Muscle of leg (tissue), 11 donors: Measurements from ENCODE around the gene PEX11A. TPM values are rescaled to one million over a fixed set of nuclear protein-coding genes. Genes with fewer than 3 reads are reported as not detected.

Experiments used
- DNase-seq: peaks from one replicate; pipeline ENCODE4 v3.0.0; 2013
- H3K27ac ChIP-seq: one replicate; pipeline ENCODE4 v1.5.1; 2013; ENCODE audit warnings: mild to moderate bottlenecking, low read length, control low read depth
- H3K27me3 ChIP-seq: one replicate; pipeline ENCODE4 v1.6.1; 2013; ENCODE audit warnings: low read length; ENCODE audit not compliant: control insufficient read depth, insufficient read depth
- H3K36me3 ChIP-seq: one replicate; pipeline ENCODE4 v1.6.1; 2013; ENCODE audit warnings: low read length; ENCODE audit not compliant: control insufficient read depth, insufficient read depth
- H3K4me1 ChIP-seq: one replicate; pipeline ENCODE4 v1.6.1; 2013; ENCODE audit warnings: low read length; ENCODE audit not compliant: control insufficient read depth, insufficient read depth
- H3K4me3 ChIP-seq: one replicate; pipeline ENCODE4 v1.5.1; 2013; ENCODE audit warnings: low read length, control low read depth
- H3K9me3 ChIP-seq: replicated peaks from 2 replicates; pipeline ENCODE4 v1.6.1; 2013; ENCODE audit warnings: low read depth, low read length; ENCODE audit not compliant: control insufficient read depth
- WGBS: methylation state at CpG from one replicate; pipeline ENCODE4 v1.1.5; 2013; ENCODE audit warnings: missing lambda C conversion rate; ENCODE audit not compliant: insufficient coverage; 5-methylcytosine and 5-hydroxymethylcytosine counted together
- polyA plus RNA-seq, 8 donors: library from polyadenylated mRNA; unstranded; fragments of 120-200 nt; gene quantifications; one replicate each; pipeline versions ENCODE4 v1.2.1 to v1.2.3, GENCODE V29; 2013; ENCODE audit warnings: inconsistent platforms in 1 of 8, low replicate concordance in 1 of 8; ENCODE audit not compliant: insufficient read length in 8 of 8, insufficient read depth in 1 of 8
- total RNA-seq: library from RNA; stranded (reverse); fragments of 120-200 nt; gene quantifications from one replicate; pipeline ENCODE4 v1.2.4, GENCODE V29; 2013

Gene PEX11A
- total and polyA plus RNA-seq, 9 donors, result 4.7 to 7.1 (median 5.5) TPM

DNA sequence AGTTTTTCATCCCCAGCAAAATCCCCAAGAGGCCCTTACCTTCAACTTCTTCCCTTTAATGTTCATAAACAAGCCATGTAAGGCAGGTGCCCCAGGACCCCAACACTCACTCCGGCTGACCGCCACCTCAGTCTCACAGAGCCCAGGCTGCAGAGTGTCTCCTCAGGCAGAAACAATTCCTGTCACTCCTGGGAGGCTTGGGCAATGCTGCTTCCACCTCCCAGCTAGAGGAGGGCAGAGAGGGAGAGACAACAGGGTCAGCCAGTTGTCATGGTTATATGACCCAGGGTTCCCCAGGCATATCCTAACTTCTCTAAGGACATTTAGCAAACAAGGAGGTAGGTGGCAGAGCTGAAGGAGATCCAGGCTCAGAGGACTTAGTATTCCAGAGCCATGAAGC, 11.3 kb downstream of the PEX11A start, which contains the start of gene PLIN1:
PLIN1 (minus strand) TSS at position 156 of the 400 bp plus-strand sequence. CDS start 1,878 bp downstream, outside the sequence.
- no peak for DNase-seq
- H3K4me1 ChIP-seq, result no peaks in the 10 kb centered on the region
- H3K27ac ChIP-seq, result no peak within 1 kb of the TSS
- H3K9me3 ChIP-seq, result no peaks in the 10 kb centered on the region
- peaks cover 6% of the 10 kb centered on the region for H3K36me3 ChIP-seq
- H3K27me3 ChIP-seq, result no peaks in the 10 kb centered on the region
- WGBS, result 67% methylated on average over 2 of the region's 2 CpGs
- no peak within 1 kb of the TSS for H3K4me3 ChIP-seq

DNA sequence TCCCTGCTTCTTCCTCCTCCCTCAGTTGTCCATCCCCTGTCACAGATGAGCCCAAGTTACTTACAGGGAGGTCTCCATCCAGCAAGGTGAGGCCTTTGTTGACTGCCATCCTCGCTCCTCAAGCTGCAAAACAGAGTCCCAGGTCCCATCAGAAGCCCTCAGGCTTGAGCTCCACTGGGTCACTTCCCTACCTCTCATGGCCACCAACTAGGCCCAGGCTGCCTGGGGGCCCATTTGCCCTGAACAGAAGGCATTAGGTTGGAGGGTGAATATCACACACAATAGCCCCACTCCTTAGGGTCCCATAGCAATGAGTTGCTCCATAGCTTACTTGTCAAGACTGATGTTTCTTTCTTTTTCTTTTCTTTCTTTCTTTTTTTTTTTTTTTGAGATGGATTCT, 13.2 kb downstream of the PEX11A start:
- no peak for DNase-seq
- Histone ChIP-seq H3K4me3 (no peak overlapping the region), H3K9me3 (no peaks in the 10 kb centered on the region), H3K27ac (no peak overlapping the region), H3K4me1 (no peaks in the 10 kb centered on the region), H3K27me3 (no peaks in the 10 kb centered on the region), H3K36me3 (no peaks in the 10 kb centered on the region)
- no CpG with 5 or more reads among the region's 1 CpG for WGBS

DNA sequence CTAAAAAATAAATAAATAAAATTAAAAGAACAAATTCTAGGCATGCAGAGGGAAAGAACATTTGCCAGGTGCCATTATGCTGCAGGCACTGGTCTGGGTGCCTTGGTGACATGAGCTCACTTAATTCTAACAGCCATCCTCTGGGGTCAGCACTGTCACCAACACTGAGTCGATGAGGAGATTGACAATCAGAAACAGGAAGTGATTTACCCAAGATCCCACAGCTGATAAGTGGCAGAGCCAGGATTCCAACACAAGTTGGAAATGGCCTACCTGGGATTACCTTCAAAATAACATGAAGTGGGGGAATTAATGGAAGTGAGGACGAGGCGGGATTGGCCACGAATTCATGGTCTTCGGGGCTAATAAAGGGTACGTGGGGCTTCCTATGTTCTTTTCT, 14.9 kb downstream of the PEX11A start:
- Histone ChIP-seq H3K4me3 (no peak overlapping the region), H3K4me1 (no peaks in the 10 kb centered on the region), H3K27me3 (no peaks in the 10 kb centered on the region), H3K36me3 (no peaks in the 10 kb centered on the region), H3K27ac (no peak overlapping the region), H3K9me3 (no peaks in the 10 kb centered on the region)
- DNase-seq, result no peak
- WGBS, result no CpG with 5 or more reads among the region's 6 CpGs

DNA sequence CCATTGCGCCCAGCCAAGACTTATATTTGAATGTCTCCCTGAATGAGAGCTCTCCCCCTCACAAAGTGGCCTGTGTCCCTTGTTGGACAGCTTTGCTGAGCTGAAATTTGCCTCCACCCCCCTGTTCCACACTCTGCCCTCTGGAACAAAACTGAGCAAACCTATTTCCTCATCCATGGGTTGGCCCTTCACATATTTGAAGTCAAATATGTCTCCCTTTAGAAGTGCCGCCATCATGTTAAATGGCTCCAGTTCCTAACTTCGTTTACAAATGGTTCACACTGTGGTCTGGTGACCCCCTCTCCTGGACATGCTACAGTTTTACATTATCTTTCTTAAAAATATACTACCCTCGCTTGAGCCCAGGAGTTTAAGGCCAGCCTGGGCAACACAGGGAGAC, 16.0 kb downstream of the PEX11A start:
- H3K27ac ChIP-seq, result no peak overlapping the region
- H3K4me1 ChIP-seq, result no peaks in the 10 kb centered on the region
- no peak overlapping the region for H3K4me3 ChIP-seq
- no peak for DNase-seq
- H3K9me3 ChIP-seq, result no peaks in the 10 kb centered on the region
- H3K36me3 ChIP-seq, result no peaks in the 10 kb centered on the region
- H3K27me3 ChIP-seq, result no peaks in the 10 kb centered on the region
- 73% methylated on average over 3 of the region's 4 CpGs for WGBS

DNA sequence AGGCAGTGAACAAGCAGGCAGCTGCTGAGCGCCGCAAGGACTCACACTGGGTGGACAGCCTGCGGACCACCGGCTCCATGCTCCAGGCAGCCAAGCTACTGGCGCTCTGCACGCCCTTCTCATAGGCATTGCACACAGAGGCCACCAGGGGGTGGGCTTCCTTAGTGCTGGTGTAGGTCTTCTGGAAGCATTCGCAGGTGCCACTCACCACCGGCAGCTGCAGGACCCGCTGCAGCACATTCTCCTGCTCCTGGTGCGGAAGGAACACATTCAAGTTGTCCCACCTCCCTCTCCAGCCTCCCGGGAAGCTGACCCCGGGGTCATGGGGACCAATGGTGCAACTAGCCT, 17.4 kb downstream of the PEX11A start:
- no peaks in the 10 kb centered on the region for H3K36me3 ChIP-seq
- WGBS, result 70% methylated on average over 5 of the region's 12 CpGs
- no peaks in the 10 kb centered on the region for H3K9me3 ChIP-seq
- H3K4me3 ChIP-seq, result no peak overlapping the region
- H3K4me1 ChIP-seq, result no peaks in the 10 kb centered on the region
- no peaks in the 10 kb centered on the region for H3K27me3 ChIP-seq
- no peak overlapping the region for H3K27ac ChIP-seq
- no peak for DNase-seq

DNA sequence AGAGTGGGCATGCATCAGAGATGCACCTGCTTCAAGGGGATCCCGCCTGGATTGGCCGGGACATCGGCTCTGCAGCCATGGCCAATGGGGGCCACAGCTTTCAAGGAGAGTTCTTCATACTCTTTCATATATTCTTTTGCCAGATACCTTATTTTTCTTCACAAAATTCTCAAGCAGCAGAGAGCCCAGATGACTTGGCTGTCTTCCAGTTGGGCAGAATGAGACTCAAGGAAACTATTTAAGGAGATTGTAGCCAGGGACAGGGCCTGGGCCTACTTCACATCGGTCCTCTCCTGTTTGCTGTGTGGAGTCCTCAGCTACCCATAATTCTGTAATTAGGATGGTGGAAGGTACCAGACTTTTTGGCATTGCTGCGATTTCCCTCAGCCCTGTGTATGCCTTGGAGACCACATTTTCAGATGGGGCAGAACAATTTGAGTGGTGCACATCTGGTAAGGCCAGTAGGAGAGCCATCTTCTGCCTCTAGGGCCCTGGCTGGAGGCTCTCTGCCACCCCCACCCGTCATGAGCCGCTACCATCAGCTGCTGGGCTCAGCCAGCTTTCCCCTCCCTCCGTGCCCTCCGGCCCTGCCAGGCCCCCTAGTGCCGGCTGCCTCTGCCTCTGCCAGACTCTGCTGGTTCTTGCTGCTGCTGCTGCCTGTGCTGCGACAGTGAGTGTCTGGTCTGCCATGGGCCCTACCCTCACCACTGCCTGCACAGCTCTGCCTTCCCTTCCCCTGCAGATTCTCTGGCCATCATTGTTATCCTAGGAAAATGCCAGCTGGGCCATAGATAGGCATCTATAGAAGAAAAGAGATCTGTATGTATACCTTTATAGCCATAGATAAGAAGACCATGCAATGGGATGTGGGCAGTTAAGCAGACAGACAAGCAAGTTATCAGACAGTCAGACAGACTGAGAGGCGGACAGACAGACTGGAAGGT, 18.1 kb downstream of the PEX11A start:
- Histone ChIP-seq H3K4me1 (no peaks in the 10 kb centered on the region), H3K36me3 (no peaks in the 10 kb centered on the region), H3K27ac (no peak overlapping the region), H3K27me3 (no peaks in the 10 kb centered on the region), H3K9me3 (no peaks in the 10 kb centered on the region), H3K4me3 (no peak overlapping the region)
- WGBS, result 74% methylated on average over 11 of the region's 12 CpGs
- peak; percentile 63 for DNase-seq

DNA sequence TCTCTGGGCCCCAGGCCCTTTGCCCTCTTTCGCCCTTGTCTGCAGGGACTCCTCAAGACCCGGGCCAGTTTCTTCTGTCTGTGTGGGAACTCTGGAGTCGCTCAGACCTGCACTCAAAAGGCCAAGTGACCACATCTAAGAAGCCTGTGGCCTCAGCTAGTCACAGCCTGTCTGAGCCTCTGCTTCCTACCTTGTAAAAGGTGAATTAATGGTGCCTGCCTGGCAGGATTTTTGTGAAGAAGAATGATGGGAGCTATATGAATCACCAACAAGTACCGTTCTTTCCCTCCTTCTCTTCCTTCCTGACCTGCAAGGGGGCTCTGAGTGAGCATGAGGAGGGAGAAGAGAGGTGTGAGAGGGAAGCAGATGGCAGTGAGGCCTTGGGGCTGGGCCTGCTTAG, 18.9 kb downstream of the PEX11A start:
- Histone ChIP-seq H3K4me3 (no peak overlapping the region), H3K27ac (no peak overlapping the region), H3K27me3 (no peaks in the 10 kb centered on the region), H3K4me1 (no peaks in the 10 kb centered on the region), H3K9me3 (no peaks in the 10 kb centered on the region), H3K36me3 (no peaks in the 10 kb centered on the region)
- 28% methylated on average over 2 of the region's 4 CpGs for WGBS
- no peak for DNase-seq

DNA sequence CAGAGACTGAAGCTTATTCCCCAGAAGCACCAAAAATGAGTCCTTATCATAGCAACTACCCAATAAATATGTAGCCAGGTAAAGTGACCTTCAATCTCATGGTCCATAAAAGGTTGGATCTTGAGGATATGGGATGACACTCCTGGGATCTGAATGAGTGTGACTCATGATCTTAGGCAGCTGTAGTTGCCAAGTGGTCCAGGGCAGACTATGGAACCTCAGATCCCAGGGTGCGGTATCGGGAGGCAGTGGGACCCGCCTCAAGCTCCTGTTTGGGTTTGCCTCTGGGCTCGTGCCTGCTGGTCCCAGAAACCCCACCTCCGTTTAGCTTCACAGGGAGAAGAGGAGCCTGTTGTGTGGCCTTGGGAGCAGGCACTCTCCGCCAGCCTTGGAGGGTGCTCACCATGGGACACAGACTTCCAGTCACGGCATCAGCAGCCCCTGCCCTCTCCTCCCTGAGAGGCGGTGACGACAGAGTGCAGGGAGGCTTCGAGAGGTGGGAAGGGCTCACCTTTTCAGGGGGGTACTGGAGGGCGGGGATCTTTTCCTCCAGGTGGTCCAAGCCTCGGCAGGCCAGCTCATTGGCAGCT, 19.5 kb downstream of the PEX11A start:
- Histone ChIP-seq H3K36me3 (no peaks in the 10 kb centered on the region), H3K9me3 (no peaks in the 10 kb centered on the region), H3K27me3 (no peaks in the 10 kb centered on the region), H3K27ac (no peak overlapping the region), H3K4me1 (peaks cover 2% of the 10 kb centered on the region), H3K4me3 (no peak overlapping the region)
- 69% methylated on average over 8 of the region's 12 CpGs for WGBS
- no peak for DNase-seq

DNA sequence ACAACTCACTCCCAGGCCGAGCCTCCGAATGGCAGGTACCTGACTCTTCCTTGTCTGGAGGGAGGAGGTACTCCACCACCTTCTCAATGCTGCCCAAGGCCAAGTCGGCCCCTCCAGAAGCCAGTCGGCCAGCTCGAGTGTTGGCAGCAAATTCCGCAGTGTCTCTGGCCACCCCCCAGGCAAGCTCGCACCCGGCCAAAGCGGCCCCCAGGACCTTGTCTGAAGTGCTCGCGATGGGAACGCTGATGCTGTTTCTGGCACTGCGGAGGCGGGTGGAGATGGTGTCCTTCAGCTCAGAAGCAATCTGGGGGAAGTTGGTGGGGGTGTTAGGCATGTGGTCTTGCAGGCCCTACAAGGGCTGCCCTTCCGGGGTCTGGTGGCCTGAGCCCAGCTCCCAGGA, 20.6 kb downstream of the PEX11A start:
- DNase-seq, result no peak
- no peaks in the 10 kb centered on the region for H3K27me3 ChIP-seq
- H3K27ac ChIP-seq, result no peak overlapping the region
- peaks cover 9% of the 10 kb centered on the region for H3K4me1 ChIP-seq
- 87% methylated on average over 15 of the region's 15 CpGs for WGBS
- no peaks in the 10 kb centered on the region for H3K9me3 ChIP-seq
- no peaks in the 10 kb centered on the region for H3K36me3 ChIP-seq
- H3K4me3 ChIP-seq, result no peak overlapping the region

DNA sequence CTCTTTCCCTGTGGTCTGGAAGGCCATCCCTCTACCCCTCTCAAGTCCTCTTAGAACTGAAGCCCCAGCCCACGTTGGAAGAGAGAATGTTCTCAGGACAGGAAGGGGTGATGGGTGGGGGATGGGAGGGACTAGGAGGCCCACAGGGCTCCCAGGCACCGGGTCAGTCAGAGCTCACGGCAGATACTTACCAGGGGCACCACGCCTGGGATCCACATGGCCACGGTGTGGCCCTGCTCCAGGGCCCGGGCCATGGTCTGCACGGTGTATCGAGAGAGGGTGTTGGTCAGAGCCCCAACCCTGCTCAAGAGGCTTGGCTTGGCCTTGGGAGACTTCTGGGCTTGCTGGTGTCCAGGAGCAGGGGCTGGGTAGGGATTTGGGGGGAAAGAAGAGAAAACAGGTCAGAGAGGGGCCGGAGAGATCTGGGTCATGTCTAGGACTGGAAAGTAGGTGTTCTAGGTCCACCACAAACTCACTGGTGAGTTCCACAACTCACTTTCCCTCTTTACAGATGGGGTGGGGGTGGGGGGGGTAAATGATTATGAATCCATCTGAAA, 21.2 kb downstream of the PEX11A start:
- WGBS, result 87% methylated on average over 7 of the region's 9 CpGs
- no peaks in the 10 kb centered on the region for H3K36me3 ChIP-seq

More for the DNA sequence above, 21.2 kb downstream of the PEX11A start:
- Histone ChIP-seq H3K27ac (no peak overlapping the region), H3K4me1 (peaks cover 15% of the 10 kb centered on the region), H3K27me3 (no peaks in the 10 kb centered on the region), H3K4me3 (no peak overlapping the region), H3K9me3 (no peaks in the 10 kb centered on the region)
- no peak for DNase-seq
